Heart left ventricle (tissue), 16 donors: ENCODE data around the gene SUMF1. TPM values are rescaled to one million over a fixed set of nuclear protein-coding genes. Genes with fewer than 3 reads are reported as not detected.

Experiments
- ATAC-seq, 4 donors: fragments of 200-7000 bp; cut with Tn5 transposase; one replicate each; pipeline ENCODE4 v1.9.1; 2020 to 2022; ENCODE audit warnings: moderate library complexity in 4 of 4, mild to moderate bottlenecking in 3 of 4, moderate number of reproducible peaks in 1 of 4
- DNase-seq, 5 donors: peaks; one replicate each; pipeline ENCODE4 v3.0.0-alpha.2; 2020
- H3K27ac ChIP-seq, 12 donors: fragments of 200-600 bp; sonication (generic) in 4 of 12; one replicate each; pipeline versions ENCODE4 v1.5.0 to v1.8.0; 2016 to 2022; ENCODE audit warnings: mild to moderate bottlenecking in 2 of 12
- H3K27me3 ChIP-seq, 9 donors: fragments of 200-600 bp; sonication (generic) in 2 of 9; one replicate each; pipeline versions ENCODE4 v1.5.1 to v1.8.0; 2016 to 2022; ENCODE audit warnings: mild to moderate bottlenecking in 3 of 9
- H3K36me3 ChIP-seq, 9 donors: fragments of 200-600 bp; sonication (generic) in 2 of 9; one replicate each; pipeline versions ENCODE4 v1.5.0 to v1.8.0; 2018 to 2022; ENCODE audit warnings: mild to moderate bottlenecking in 2 of 9
- H3K4me1 ChIP-seq, 12 donors: fragments of 200-600 bp; sonication (generic) in 4 of 12; one replicate each; pipeline versions ENCODE4 v1.5.0 to v1.8.0; 2016 to 2022; ENCODE audit warnings: mild to moderate bottlenecking in 3 of 12
- H3K4me3 ChIP-seq, 12 donors: fragments of 200-600 bp; sonication (generic) in 4 of 12; one replicate each; pipeline versions ENCODE4 v1.5.0 to v1.8.0; 2017 to 2022; ENCODE audit warnings: mild to moderate bottlenecking in 9 of 12, moderate library complexity in 4 of 12
- H3K9me3 ChIP-seq, 12 donors: fragments of 200-600 bp; sonication (generic) in 4 of 12; one replicate each; pipeline versions ENCODE4 v1.5.0 to v1.8.0; 2016 to 2022; ENCODE audit warnings: mild to moderate bottlenecking in 1 of 12
- POLR2A ChIP-seq, 2 donors: fragments of 450-650 bp; IDR thresholded peaks; one replicate each; pipeline ENCODE4 v1.6.1; 2017; ENCODE audit warnings: antibody characterized with exemption in 2 of 2, mild to moderate bottlenecking in 2 of 2, moderate library complexity in 2 of 2
- WGBS, 4 donors: extraction: QIAGEN DNeasy Blood & Tissue Kit in 2 of 4; methylation state at CpG; one replicate each; pipeline versions ENCODE4 v1.1.5 to v1.1.7; 2013 to 2018; 5-methylcytosine and 5-hydroxymethylcytosine counted together
- intact Hi-C, 10 donors: fragments of 100-400 bp; cut with DNase I; formaldehyde crosslinking; loops; one replicate each; pipeline versions ENCODE4 v1.11.1 to v1.14.2; 2022
- polyA plus RNA-seq, 2 donors: library from polyadenylated mRNA; stranded (reverse); fragments of 200-250 nt; gene quantifications; one replicate each; pipeline ENCODE4 v1.2.3, GENCODE V29; 2013
- total RNA-seq, 9 donors: library from RNA; depleted of rRNA in 2 of 9; stranded (reverse); fragments of >200 nt in 2 of 9; fragmentation: NEBNext Ultra II Directional in 3 of 9; extraction: Animal tissue kit (Norgen Biotek cat#: 25700) in 3 of 9; gene quantifications; one replicate each; pipeline versions ENCODE4 v1.1.0 to v1.2.4, GENCODE V29; 2016 to 2023
- TF ChIP-seq, protein P1 (sequence below), 12 donors: fragments of 200-600 bp; sonication (generic) in 4 of 12; IDR thresholded peaks; one replicate each; pipeline versions ENCODE4 v1.5.0 to v1.8.0; 2018 to 2022; ENCODE audit warnings: antibody characterized with exemption in 12 of 12, mild to moderate bottlenecking in 5 of 12
- donor health status: ischemic (EF 13 %, LVEDD 7.1; RV severe dilation, severe dysfunction).
- donor health status: healthy with polysubstance abuse.
- donor health status: DM: no; HTN: yes; CAD: no.
- donor health status: DM: no; HTN: no; CAD: no.
- donor health status: ischemic (EF 25% LVEDD 6.9; RV normal size, moderate dysfunction).
- donor health status: ischemic (EF 25% LVEDD 5.7; RV mildly dilated, moderate dysfunction).
- donor health status: healthy.
- donor health status: DM: yes; HTN: yes; CAD: no.
- donor health status: ischemic (EF 35%, LVEDD 5.7; RV mildly dilated, moderate dysfunction).
- donor health status: nonischemic (EF 11% LVEDD 7.7; RV severe dilation, severe dysfunction).
- donor health status: DM: yes; HTN: yes; CAD: no.
- donor health status: PGD.
- donor health status: ischemic (EF 29% LVEDD 5.4; RV normal size, mild dysfunction).
- donor health status: nonischemic (EF 23%, LVEDD 6.1; RV moderate dilation, normal function).

SUMF1 gene
- total and polyA plus RNA-seq, 11 donors = 3.9 to 21.1 (median 11.2) TPM

DNA sequence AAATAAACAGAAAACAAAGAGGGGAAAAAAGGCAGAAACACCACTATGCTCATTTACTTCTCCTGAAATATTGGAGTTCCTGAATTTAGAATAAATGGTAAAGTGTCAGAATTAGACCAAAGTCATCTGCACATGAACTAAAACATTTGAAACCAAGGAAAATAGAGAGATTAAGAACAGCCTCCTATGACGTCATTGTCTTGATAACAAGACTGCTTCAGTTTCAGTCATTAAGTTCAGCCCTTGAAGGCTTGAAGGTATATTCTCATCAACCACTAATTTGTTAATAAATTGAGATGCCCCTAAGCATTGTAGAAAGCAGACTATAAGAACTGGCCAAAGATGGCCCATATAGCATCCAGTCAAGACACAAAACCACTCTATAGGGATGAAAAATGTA, 2.5 kb downstream of the SUMF1 start:
- DNase-seq = no peak
- H3K4me1 ChIP-seq = peaks cover 0 to 29% (median 16%) of the 10 kb centered on the region in 12 donors
- no peak for ATAC-seq
- H3K9me3 ChIP-seq = no peaks in the 10 kb centered on the region
- 54 to 80% (median 75%) methylated on average over 1 of the region's 1 CpG for WGBS, 4 donors
- H3K27ac ChIP-seq = no peak overlapping the region
- no peak overlapping the region for H3K4me3 ChIP-seq
- TF ChIP-seq, protein P1, sequence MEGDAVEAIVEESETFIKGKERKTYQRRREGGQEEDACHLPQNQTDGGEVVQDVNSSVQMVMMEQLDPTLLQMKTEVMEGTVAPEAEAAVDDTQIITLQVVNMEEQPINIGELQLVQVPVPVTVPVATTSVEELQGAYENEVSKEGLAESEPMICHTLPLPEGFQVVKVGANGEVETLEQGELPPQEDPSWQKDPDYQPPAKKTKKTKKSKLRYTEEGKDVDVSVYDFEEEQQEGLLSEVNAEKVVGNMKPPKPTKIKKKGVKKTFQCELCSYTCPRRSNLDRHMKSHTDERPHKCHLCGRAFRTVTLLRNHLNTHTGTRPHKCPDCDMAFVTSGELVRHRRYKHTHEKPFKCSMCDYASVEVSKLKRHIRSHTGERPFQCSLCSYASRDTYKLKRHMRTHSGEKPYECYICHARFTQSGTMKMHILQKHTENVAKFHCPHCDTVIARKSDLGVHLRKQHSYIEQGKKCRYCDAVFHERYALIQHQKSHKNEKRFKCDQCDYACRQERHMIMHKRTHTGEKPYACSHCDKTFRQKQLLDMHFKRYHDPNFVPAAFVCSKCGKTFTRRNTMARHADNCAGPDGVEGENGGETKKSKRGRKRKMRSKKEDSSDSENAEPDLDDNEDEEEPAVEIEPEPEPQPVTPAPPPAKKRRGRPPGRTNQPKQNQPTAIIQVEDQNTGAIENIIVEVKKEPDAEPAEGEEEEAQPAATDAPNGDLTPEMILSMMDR (IDR thresholded peaks at IDR 0.05) = no peak
- TF ChIP-seq POLR2A (IDR thresholded peaks at IDR 0.05) = no peak
- no peaks in the 10 kb centered on the region for H3K27me3 ChIP-seq
- H3K36me3 ChIP-seq = no peaks in the 10 kb centered on the region
- intact Hi-C loops = no loop called here

DNA sequence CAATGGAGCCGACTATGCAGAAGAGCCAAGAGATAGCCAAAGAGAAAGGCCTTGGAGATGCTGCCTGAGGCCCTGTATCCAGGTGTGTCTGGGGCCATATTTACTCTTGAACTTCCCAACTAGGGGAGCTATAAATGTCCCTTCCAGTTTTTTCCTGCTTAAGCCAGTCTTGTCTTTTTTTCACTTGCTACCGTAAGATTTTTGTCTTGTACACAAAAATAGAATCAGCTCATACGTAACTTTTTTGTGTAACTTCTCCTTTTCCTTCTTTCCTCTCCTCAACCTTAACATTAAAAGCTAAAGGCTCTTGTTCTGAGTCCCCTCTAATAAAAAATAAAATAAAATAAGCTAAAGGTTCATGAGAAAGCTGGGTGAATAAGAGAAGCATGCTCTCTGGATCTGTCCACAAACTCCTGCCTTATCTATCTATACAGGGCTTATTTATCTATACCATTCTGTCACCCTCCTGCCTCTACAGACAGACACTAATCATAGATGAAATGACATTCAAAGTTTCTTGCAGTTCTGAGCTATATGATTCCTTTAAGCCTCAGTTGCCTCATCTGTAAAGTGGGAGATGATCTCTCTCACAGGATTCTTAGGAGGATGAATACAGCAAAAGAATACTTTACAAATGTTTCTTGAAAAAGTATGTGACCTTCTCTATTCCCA, 4.6 kb downstream of the SUMF1 start:
- intact Hi-C loops = no loop called here
- H3K36me3 ChIP-seq = no peaks in the 10 kb centered on the region
- no peaks in the 10 kb centered on the region for H3K9me3 ChIP-seq
- no peak overlapping the region for H3K4me3 ChIP-seq
- TF ChIP-seq POLR2A (IDR thresholded peaks at IDR 0.05) = no peak
- TF ChIP-seq, protein P1 (IDR thresholded peaks at IDR 0.05) = no peak
- H3K4me1 ChIP-seq = peaks cover 0 to 26% (median 14%) of the 10 kb centered on the region in 12 donors
- ATAC-seq (no peak), DNase-seq (no peak)
- H3K27me3 ChIP-seq = no peaks in the 10 kb centered on the region
- H3K27ac ChIP-seq = no peak overlapping the region
- 86 to 95% (median 89%) methylated on average over 3 of the region's 3 CpGs for WGBS, 4 donors

DNA sequence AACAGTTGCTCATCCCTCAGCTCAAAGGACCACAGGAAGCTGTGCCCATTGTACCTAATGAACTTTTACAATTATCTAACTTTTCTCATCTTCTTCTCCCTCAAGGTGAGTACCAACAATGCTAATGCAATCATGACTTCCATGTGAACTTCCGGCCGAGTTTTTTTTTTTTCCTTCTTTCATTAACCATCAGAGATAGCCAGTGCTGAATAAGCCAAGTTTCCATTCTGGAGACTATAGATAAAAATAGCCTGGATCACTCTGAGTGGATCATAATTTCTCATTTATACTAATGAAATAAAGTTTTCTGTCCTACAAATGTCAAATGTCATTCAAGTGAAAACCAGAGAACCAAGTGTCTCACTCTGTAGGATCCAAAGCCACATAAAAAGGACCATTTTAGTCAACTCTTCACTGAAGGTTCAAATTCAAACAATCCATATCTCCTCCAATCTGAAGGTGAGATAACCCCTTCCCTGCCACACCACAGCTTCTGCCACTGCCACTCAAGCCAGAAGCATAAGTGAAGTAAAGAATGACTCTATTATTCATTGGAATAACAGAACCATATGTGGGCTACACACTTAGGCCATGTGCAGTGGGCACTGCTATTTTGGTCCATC, 5.5 kb downstream of the SUMF1 start:
- no peak overlapping the region for H3K27ac ChIP-seq
- 23 to 28% (median 24%) methylated on average over 2 of the region's 2 CpGs for WGBS, 4 donors
- H3K27me3 ChIP-seq = no peaks in the 10 kb centered on the region
- no peak for TF ChIP-seq POLR2A (IDR thresholded peaks at IDR 0.05)
- TF ChIP-seq, protein P1 (IDR thresholded peaks at IDR 0.05) = no peak
- no peaks in the 10 kb centered on the region for H3K36me3 ChIP-seq
- no peak overlapping the region for H3K4me3 ChIP-seq
- DNase-seq (no peak), ATAC-seq (peak in 2 of 4 donors; percentile 41 to 57)
- intact Hi-C loops = no loop called here
- H3K4me1 ChIP-seq = peaks cover 0 to 21% (median 9%) of the 10 kb centered on the region in 12 donors
- H3K9me3 ChIP-seq = no peaks in the 10 kb centered on the region

DNA sequence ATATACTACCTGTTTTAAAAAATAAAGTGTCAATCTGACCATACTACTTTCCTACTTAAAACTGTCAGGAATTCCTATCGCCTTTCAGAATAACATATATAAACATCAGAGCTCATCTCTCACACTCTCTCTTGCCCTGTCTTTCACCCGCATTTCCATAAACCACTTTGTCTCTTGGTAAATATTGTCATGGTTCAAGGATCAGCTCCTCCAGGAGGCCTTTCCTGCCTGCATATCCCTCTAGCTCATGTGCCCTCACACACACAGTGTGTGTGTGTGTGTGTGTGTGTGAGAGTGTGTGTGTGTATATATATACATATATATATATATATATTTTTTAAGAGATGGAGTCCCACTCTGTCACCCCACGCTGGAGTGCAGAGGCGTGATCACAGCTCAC, 6.7 kb downstream of the SUMF1 start:
- Histone ChIP-seq H3K4me1 (peaks cover 0 to 14% (median 3%) of the 10 kb centered on the region in 12 donors), H3K36me3 (no peaks in the 10 kb centered on the region), H3K27ac (no peak overlapping the region), H3K27me3 (no peaks in the 10 kb centered on the region), H3K4me3 (no peak overlapping the region), H3K9me3 (no peaks in the 10 kb centered on the region)
- intact Hi-C loops = no loop called here
- 92 to 95% (median 93%) methylated on average over 4 of the region's 4 CpGs for WGBS, 4 donors
- DNase-seq (no peak), ATAC-seq (no peak)
- no peak for TF ChIP-seq POLR2A (IDR thresholded peaks at IDR 0.05)
- TF ChIP-seq, protein P1 (IDR thresholded peaks at IDR 0.05) = no peak
